ENCODE results near the gene RACGAP1.

RACGAP1 gene

GRCh38 chr12:49954863-49955830 is 70.1 kb downstream of the RACGAP1 start:
- DNase-seq = no peak

GRCh38 chr12:49953961-49954846 is 71.1 kb downstream of the RACGAP1 start:
- DNase-seq = no peak

GRCh38 chr12:49953151-49953550 is 72.1 kb downstream of the RACGAP1 start:
- DNase-seq = no peak

GRCh38 chr12:49952391-49953055 is 72.8 kb downstream of the RACGAP1 start:
- no peak for DNase-seq

GRCh38 chr12:49951411-49952240 is 73.7 kb downstream of the RACGAP1 start:
- DNase-seq = no peak

GRCh38 chr12:49950273-49951251 is 74.7 kb downstream of the RACGAP1 start, which contains the start of gene AQP2:
Gene AQP2 (plus strand): TSS chr12:49950737. CDS start chr12:49950831, 94 bp downstream.
- no peak for DNase-seq

- no peak for DNase-seq
Observed at GRCh38 chr12:49949866-49950265, 75.4 kb downstream of the RACGAP1 start.

- DNase-seq = no peak
Observed at GRCh38 chr12:49948866-49949845, 76.1 kb downstream of the RACGAP1 start.

- no peak for DNase-seq
Observed at GRCh38 chr12:49947593-49948226, 77.6 kb downstream of the RACGAP1 start.

GRCh38 chr12:49946497-49946896 is 78.8 kb downstream of the RACGAP1 start:
- DNase-seq = peak in 1 of 14 donors; percentile 15

GRCh38 chr12:49946086-49946485 is 79.2 kb downstream of the RACGAP1 start:
- DNase-seq = no peak

- DNase-seq = peak in 13 of 14 donors; percentile 22 to 83 (median 59)
Observed at GRCh38 chr12:49945394-49946080, 79.8 kb downstream of the RACGAP1 start.

GRCh38 chr12:49944718-49945117 is 80.6 kb downstream of the RACGAP1 start:
- DNase-seq = no peak

- DNase-seq = no peak
Observed at GRCh38 chr12:49944046-49944445, 81.2 kb downstream of the RACGAP1 start.

- no peak for DNase-seq
Observed at GRCh38 chr12:49943625-49943960, 81.7 kb downstream of the RACGAP1 start.

GRCh38 chr12:49942921-49943624 is 82.2 kb downstream of the RACGAP1 start:
- DNase-seq = no peak

GRCh38 chr12:49942512-49942893 is 82.8 kb downstream of the RACGAP1 start:
- no peak for DNase-seq
